Panc1 (cell line): ENCODE measurements around the gene PDE3A.

Source experiments
- POLR2AphosphoS5 ChIP-seq: IDR thresholded peaks from 2 replicates; pipeline ENCODE4 v1.6.1; 2012; ENCODE audit warnings: mild to moderate bottlenecking, low read depth, low read length, moderate library complexity
- SIN3A ChIP-seq: IDR thresholded peaks from 2 replicates; pipeline ENCODE4 v1.6.1; 2012; ENCODE audit warnings: low read depth, mild to moderate bottlenecking, low read length, moderate library complexity, borderline replicate concordance; ENCODE audit not compliant: insufficient read depth
- TCF7L2 ChIP-seq: IDR thresholded peaks from 2 replicates; pipeline ENCODE4 v1.6.1; 2011; ENCODE audit warnings: mild to moderate bottlenecking, low read depth, low read length, inconsistent platforms
- TF ChIP-seq, protein P1 (sequence below): fragments of 450-650 bp; IDR thresholded peaks from 2 replicates; pipeline ENCODE4 v1.5.1; 2017; ENCODE audit warnings: mild to moderate bottlenecking
- TF ChIP-seq, protein P2 (sequence below), 2 experiments: IDR thresholded peaks; 2 replicates each; pipeline ENCODE4 v1.6.1; 2011 to 2012; ENCODE audit warnings: low read depth in 2 of 2, control low read depth in 1 of 2, low read length in 1 of 2, mild to moderate bottlenecking in 1 of 2, moderate library complexity in 1 of 2; ENCODE audit not compliant: insufficient read depth in 1 of 2

DNA sequence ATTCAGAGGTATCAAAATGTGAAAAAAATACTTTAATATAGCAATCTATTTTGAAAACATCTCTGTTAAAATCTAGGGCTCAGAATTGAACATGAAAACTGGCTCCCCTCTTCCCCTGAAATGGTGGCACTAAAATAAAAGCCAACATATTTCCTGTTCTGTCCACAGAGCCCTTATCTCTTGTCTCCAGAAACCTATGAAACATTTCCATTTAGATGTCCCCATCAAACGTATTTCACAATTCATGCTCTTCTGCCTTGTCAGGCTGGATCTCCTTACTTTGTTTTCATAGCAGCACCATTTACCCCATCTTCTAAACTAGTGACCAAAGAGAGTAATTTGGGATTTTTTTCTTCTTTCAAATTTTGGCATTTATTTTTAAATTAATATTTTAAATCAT lies 42.4 kb downstream of the PDE3A start:
- TF ChIP-seq, protein P1, sequence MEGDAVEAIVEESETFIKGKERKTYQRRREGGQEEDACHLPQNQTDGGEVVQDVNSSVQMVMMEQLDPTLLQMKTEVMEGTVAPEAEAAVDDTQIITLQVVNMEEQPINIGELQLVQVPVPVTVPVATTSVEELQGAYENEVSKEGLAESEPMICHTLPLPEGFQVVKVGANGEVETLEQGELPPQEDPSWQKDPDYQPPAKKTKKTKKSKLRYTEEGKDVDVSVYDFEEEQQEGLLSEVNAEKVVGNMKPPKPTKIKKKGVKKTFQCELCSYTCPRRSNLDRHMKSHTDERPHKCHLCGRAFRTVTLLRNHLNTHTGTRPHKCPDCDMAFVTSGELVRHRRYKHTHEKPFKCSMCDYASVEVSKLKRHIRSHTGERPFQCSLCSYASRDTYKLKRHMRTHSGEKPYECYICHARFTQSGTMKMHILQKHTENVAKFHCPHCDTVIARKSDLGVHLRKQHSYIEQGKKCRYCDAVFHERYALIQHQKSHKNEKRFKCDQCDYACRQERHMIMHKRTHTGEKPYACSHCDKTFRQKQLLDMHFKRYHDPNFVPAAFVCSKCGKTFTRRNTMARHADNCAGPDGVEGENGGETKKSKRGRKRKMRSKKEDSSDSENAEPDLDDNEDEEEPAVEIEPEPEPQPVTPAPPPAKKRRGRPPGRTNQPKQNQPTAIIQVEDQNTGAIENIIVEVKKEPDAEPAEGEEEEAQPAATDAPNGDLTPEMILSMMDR = no peak
- TF ChIP-seq POLR2AphosphoS5 (no peak), TCF7L2 (no peak), SIN3A (no peak)
- TF ChIP-seq, protein P2, sequence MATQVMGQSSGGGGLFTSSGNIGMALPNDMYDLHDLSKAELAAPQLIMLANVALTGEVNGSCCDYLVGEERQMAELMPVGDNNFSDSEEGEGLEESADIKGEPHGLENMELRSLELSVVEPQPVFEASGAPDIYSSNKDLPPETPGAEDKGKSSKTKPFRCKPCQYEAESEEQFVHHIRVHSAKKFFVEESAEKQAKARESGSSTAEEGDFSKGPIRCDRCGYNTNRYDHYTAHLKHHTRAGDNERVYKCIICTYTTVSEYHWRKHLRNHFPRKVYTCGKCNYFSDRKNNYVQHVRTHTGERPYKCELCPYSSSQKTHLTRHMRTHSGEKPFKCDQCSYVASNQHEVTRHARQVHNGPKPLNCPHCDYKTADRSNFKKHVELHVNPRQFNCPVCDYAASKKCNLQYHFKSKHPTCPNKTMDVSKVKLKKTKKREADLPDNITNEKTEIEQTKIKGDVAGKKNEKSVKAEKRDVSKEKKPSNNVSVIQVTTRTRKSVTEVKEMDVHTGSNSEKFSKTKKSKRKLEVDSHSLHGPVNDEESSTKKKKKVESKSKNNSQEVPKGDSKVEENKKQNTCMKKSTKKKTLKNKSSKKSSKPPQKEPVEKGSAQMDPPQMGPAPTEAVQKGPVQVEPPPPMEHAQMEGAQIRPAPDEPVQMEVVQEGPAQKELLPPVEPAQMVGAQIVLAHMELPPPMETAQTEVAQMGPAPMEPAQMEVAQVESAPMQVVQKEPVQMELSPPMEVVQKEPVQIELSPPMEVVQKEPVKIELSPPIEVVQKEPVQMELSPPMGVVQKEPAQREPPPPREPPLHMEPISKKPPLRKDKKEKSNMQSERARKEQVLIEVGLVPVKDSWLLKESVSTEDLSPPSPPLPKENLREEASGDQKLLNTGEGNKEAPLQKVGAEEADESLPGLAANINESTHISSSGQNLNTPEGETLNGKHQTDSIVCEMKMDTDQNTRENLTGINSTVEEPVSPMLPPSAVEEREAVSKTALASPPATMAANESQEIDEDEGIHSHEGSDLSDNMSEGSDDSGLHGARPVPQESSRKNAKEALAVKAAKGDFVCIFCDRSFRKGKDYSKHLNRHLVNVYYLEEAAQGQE (IDR thresholded peaks at IDR 0.05; ENCODE audit: insufficient read depth in 1 of 2, low read depth in 2 of 2, low read length in 1 of 2) = no peak
